ENCODE data around the gene IMMT. TPM values are rescaled to one million over a fixed set of nuclear protein-coding genes. Genes with fewer than 3 reads are reported as not detected.

Gene IMMT
- total RNA-seq, 8 experiments from 2014 or later = 55.7 to 137 (median 72.7) TPM

DNA sequence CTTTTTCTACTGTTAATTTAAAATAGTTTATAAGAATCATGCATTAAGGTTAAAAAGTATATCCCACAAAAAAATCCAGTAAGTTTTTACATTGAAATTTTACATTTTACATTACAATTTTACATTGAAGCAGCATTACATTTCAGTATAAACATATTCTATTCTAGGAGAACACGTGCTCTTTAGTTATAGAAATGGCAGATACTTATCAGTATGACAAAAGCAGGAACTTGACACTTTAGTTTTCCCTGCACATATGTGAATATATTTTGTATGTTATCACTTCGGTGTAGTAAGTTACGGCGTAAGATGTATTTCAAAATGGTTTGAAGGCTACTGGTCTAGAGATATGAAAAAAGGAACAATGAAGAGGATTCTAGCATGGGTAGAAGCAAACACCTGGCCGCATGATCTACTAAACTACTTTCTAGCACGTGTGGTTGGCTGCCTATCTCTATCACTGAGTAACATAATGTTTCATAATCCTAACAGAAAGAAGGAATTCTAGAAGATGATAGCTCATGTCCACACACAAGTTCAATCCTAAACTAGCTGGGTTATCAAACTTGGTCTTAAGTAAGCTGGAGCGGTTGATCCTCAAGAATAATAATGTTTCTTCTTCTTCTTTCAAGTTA, 5.4 kb downstream of the IMMT start:
- no peak overlapping the region for H3K4me3 ChIP-seq
- peaks cover 6 to 8% of the 10 kb centered on the region in 2 donors for H3K4me1 ChIP-seq (replicated peaks in 1 of 2)
- no peak overlapping the region for H3K27ac ChIP-seq
- in situ Hi-C loops (cut with MboI; ENCODE audit: low pct_unique_long_range_greater_than_20kb in 2 of 9, low sequenced_read_pairs in 9 of 9, unreplicated experiment in 9 of 9) = no loop called here
- no peak for ATAC-seq (replicated peaks in 6 of 8)
- 77 to 100% (median 95%) methylated on average over 3 to 7 of the region's 7 CpGs for WGBS, 10 experiments

DNA sequence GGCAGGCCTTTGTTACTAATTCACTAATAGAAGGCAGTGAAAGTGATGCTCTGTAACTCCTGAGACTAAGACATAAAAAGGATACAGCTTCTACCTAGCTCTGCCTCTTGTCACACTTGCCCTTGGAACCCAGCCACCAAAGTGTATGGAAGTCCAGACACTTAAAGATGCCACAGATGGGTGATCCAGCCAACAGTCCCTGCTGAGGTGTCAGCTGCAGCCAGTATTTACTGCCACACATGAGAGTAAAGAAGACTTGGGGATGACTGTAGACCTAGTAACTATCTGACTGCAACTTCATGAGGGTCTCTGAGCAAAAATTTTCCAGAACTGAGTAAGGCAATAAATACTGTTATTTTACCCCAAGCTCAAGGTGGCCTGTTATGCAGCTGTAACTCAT, 8.8 kb downstream of the IMMT start:
- Histone ChIP-seq H3K4me3 (no peak overlapping the region), H3K4me1 (replicated peaks in 1 of 2) (no peaks in the 10 kb centered on the region), H3K27ac (no peak overlapping the region)
- in situ Hi-C loops (cut with MboI; ENCODE audit: low pct_unique_long_range_greater_than_20kb in 2 of 9, low sequenced_read_pairs in 9 of 9, unreplicated experiment in 9 of 9) = no loop called here
- peak in 1 of 8 experiments; percentile 4 for ATAC-seq (replicated peaks in 6 of 8)

DNA sequence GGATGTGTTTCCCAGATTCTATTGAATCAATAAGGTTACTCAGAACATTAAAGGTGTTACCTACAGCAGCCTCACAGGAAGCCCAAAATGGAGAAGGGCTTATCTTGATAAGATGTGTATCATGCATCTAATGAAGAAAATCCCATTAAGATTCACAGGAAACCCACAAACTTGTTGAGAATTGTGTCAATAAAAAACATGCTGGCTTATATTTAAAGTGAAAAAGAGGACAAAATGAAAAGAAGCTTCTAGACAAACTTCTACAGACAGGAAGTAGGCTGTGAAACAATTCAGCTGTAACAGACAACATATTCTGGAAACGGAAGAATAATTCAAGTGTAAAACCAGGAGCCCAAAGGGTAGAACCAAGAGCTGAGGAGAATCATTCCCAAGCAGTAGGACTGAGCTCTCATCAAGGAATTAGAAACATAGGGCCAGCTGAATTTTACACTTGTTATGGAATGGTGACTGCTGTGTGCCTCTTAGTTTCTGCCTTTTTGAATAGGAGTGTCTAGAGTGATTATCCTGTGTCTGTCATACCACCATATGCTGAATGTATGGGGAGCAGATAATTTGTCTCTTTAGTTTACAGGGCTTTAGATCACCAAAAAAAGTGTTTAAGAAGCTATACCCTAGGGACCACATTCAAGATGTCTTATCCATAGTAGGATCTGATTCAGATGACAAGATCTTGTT, 9.6 kb downstream of the IMMT start:
- peak in 1 of 8 experiments; percentile 20 for ATAC-seq (replicated peaks in 6 of 8)
- WGBS, 10 experiments = 0 to 100% (median 83%) methylated on average over 1 of the region's 1 CpG; no CpG with 5 or more reads in 3 of the 10 experiments

DNA sequence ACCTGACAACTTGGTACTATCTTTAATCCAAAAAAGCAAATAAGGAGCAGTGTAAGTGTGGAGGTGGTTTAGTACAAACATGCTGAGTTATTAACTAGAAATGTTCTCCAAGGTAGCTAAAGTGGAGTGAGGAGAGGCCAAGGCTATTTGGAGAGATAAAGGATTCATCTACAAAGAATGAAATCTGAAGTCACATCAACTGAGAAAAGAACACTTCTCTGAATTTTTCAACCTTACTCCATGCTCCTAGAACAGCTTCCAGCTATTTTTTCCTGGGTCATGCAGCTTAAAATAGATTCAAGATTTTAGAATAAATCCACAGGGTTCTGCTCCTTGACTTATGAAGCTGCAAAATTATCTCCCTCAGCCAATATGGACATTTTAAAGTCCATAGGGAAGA, 18.7 kb downstream of the IMMT start:
- in situ Hi-C loops (cut with MboI; ENCODE audit: low pct_unique_long_range_greater_than_20kb in 2 of 9, low sequenced_read_pairs in 9 of 9, unreplicated experiment in 9 of 9) = no loop called here
- peak in 1 of 8 experiments; percentile 58 for ATAC-seq (replicated peaks in 6 of 8)
- no peak overlapping the region for H3K27ac ChIP-seq

More for the DNA sequence above, 9.6 kb downstream of the IMMT start:
- H3K27ac ChIP-seq = no peak overlapping the region
- H3K4me3 ChIP-seq = no peak overlapping the region
- in situ Hi-C loops (cut with MboI; ENCODE audit: low pct_unique_long_range_greater_than_20kb in 2 of 9, low sequenced_read_pairs in 9 of 9, unreplicated experiment in 9 of 9) = no loop called here
- H3K4me1 ChIP-seq (replicated peaks in 1 of 2) = no peaks in the 10 kb centered on the region

DNA sequence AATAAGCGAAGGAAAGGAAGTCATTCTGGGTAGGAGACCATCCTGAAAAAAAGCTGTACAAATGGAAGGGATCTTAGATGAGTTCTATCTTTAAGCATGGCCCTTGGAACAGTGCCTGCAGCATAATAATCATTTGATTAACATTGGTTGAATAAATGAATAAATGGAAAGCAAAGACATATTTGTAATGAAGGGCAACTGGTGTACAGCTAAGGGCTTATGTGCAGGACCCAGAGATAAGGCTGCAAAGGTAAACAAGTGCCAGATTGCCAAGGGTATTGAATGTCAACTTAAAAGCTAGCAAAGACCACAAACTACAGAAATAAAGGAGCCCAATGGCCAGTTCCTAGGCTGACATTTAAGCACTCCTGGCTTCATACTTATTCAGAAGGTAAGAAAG, 19.4 kb downstream of the IMMT start:
- WGBS, 10 experiments = 53 to 100% (median 87%) methylated on average over 1 of the region's 1 CpG
- peak in 3 of 8 experiments; percentile 23 to 93 (median 71) for ATAC-seq (replicated peaks in 6 of 8)
- in situ Hi-C loops (cut with MboI; ENCODE audit: low pct_unique_long_range_greater_than_20kb in 2 of 9, low sequenced_read_pairs in 9 of 9, unreplicated experiment in 9 of 9) = no loop called here

More for the DNA sequence above, 18.7 kb downstream of the IMMT start:
- H3K4me3 ChIP-seq = no peak overlapping the region
- H3K4me1 ChIP-seq (replicated peaks in 1 of 2) = no peaks in the 10 kb centered on the region

DNA sequence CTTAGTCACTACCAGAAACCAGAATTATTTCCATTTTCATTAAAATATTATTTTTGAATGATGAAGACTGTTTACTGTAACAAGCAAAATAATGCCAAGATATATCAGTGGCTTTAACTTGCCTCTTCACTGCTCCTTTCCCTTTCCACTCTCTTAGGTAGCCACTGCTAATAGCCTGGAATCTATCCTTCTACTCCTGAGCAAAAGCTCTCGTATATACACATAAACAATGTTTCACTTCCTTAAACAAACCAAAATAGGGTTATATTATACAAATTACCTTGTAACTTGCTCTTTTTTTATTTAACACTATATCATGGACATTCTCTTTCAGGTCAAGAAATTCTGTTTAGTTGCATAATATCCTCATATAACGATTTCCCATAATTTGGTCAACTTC, 20.8 kb downstream of the IMMT start:
- WGBS, 10 experiments = 52 to 100% (median 89%) methylated on average over 1 to 2 of the region's 2 CpGs; no CpG with 5 or more reads in 1 of the 10 experiments
- no peak for ATAC-seq (replicated peaks in 6 of 8)
- in situ Hi-C loops (cut with MboI; ENCODE audit: low pct_unique_long_range_greater_than_20kb in 2 of 9, low sequenced_read_pairs in 9 of 9, unreplicated experiment in 9 of 9) = no loop called here

More for the DNA sequence above, 19.4 kb downstream of the IMMT start:
- no peaks in the 10 kb centered on the region for H3K4me1 ChIP-seq (replicated peaks in 1 of 2)
- H3K27ac ChIP-seq = no peak overlapping the region
- no peak overlapping the region for H3K4me3 ChIP-seq

DNA sequence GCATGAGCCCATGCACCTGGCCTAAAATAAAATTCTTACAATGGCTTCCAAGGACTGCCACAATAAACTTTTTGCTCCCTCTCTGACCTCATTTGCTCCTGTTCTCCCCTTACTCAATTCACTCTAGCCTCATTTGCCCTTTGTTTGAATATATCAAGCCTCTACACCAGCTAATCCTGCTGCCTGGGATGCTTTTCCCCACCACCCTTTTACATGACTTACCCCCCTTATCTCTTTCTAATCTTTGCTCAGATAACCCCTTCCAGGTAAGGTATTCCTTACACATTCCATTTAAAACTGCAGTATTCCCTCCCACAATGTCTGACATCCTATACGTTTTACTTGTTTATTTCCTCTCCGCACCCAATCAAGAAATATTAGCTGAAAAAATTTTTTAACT, 22.7 kb downstream of the IMMT start:
- no peak for ATAC-seq (replicated peaks in 6 of 8)
- no peak overlapping the region for H3K27ac ChIP-seq
- in situ Hi-C loops (cut with MboI; ENCODE audit: low pct_unique_long_range_greater_than_20kb in 2 of 9, low sequenced_read_pairs in 9 of 9, unreplicated experiment in 9 of 9) = no loop called here
- WGBS, 10 experiments = 70 to 100% (median 100%) methylated on average over 1 to 2 of the region's 2 CpGs; no CpG with 5 or more reads in 1 of the 10 experiments
- H3K4me1 ChIP-seq (replicated peaks in 1 of 2) = no peaks in the 10 kb centered on the region
- no peak overlapping the region for H3K4me3 ChIP-seq

More for the DNA sequence above, 20.8 kb downstream of the IMMT start:
- no peak overlapping the region for H3K27ac ChIP-seq
- H3K4me3 ChIP-seq = no peak overlapping the region
- no peaks in the 10 kb centered on the region for H3K4me1 ChIP-seq (replicated peaks in 1 of 2)

DNA sequence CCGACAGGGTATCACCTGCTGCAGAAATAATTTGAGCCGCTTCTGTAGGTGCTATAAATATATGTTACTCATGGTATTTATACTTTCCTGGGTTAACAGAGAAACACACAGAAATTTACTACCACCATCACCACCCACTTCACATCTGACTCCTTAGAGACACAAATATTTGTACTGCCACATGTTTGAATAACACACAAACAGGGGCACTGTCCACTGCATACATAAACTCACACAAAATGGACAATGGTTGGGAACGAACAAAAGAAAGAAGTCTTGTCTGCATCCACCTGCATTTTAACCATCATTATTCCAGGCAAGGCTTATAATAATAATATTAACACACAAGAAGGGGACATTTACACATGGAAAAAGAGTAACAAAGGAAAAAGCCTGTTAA, 24.0 kb downstream of the IMMT start:
- 60 to 100% (median 91%) methylated on average over 1 to 3 of the region's 3 CpGs; no CpG with 5 or more reads in 1 of the 10 experiments for WGBS, 10 experiments
- Histone ChIP-seq H3K4me1 (replicated peaks in 1 of 2) (no peaks in the 10 kb centered on the region), H3K27ac (no peak overlapping the region), H3K4me3 (no peak overlapping the region)
- peak in 1 of 8 experiments; percentile 54 for ATAC-seq (replicated peaks in 6 of 8)
- in situ Hi-C loops (cut with MboI; ENCODE audit: low pct_unique_long_range_greater_than_20kb in 2 of 9, low sequenced_read_pairs in 9 of 9, unreplicated experiment in 9 of 9) = no loop called here

DNA sequence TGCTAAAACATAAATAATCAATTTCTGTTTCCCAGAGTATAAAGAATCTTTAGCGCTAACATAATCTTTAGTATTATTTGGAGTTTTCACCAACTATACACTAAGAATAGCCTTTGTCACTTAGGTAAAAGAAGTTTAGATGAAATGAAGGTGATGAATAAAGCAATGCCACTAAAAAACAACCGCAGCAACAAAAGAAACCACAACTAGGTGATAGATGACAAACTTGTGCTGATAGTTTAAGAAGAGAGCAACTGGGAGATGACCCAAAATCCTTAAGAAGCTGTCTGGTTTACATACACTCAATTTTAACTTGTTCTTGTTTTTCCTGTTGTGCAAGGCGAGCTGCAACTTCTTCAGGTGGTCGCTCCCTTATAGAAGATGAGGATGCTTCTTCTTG, 24.8 kb downstream of the IMMT start:
- in situ Hi-C loops (cut with MboI; ENCODE audit: low pct_unique_long_range_greater_than_20kb in 2 of 9, low sequenced_read_pairs in 9 of 9, unreplicated experiment in 9 of 9) = no loop called here
- Histone ChIP-seq H3K4me1 (replicated peaks in 1 of 2) (no peaks in the 10 kb centered on the region), H3K27ac (no peak overlapping the region), H3K4me3 (no peak overlapping the region)
- no peak for ATAC-seq (replicated peaks in 6 of 8)
- WGBS, 10 experiments = 80 to 100% (median 95%) methylated on average over 1 to 4 of the region's 4 CpGs

DNA sequence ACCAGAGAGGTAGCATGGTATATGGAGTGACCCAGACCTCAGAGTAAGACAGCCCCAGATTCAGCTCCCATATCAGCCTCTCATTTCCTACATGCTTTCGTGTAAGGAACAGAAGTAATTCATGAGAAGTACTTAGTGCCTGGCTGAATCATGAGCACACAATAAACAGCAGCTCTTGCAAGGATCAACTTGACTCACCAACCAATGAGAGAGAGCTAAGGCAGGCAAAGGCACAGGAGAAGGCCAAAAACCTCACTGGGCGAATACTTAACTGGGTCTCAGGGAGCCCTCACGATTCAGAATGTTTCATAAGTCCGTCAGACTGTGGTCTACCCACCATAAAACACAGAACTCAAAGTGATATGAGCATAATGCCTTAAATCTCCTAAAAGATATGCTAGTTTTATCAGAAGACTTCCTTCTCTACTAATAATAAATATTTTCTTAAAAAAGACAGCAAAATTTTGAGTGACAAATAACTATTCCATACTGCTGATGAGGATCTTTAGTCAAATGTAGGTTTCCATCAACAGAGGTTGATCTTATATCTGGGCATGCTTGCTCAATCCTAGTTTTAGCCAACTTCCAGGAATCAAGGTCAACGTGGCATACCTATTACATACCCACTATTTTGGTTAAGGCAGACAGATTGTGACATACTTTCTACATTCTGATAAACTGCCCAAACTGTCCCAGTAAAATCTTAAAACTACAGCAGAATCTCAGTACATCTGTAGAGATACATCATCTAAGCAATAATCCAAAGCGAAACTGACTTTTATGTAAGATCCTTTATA, 34.9 kb downstream of the IMMT start:
- Histone ChIP-seq H3K4me1 (replicated peaks in 1 of 2) (no peaks in the 10 kb centered on the region), H3K4me3 (no peak overlapping the region), H3K27ac (no peak overlapping the region)
- 89 to 100% (median 100%) methylated on average over 1 to 5 of the region's 6 CpGs; no CpG with 5 or more reads in 1 of the 10 experiments for WGBS, 10 experiments
- in situ Hi-C loops (cut with MboI; ENCODE audit: low pct_unique_long_range_greater_than_20kb in 2 of 9, low sequenced_read_pairs in 9 of 9, unreplicated experiment in 9 of 9) = no loop called here
- ATAC-seq (replicated peaks in 6 of 8) = no peak

DNA sequence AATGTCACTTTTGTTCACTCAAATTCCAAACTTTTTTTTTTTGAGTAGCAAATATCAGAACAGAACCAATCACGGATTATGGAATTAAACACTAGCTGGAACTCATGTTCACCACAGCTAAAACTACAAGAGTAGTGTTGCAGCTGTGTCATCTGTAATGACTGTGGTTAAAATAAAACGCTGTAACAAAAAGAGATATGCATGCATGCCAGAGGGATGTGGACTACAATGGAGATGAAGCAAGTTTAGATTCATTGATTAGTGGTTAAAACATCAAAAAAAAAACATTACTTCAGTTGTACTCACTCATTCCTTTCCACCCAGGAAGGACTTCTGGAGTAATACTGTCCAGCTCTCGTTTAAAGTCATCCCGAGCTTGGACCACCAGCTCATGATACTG, 37.0 kb downstream of the IMMT start:
- Histone ChIP-seq H3K4me3 (no peak overlapping the region), H3K27ac (no peak overlapping the region), H3K4me1 (replicated peaks in 1 of 2) (no peaks in the 10 kb centered on the region)
- WGBS, 10 experiments = 63 to 100% (median 93%) methylated on average over 2 to 4 of the region's 4 CpGs; no CpG with 5 or more reads in 1 of the 10 experiments
- no peak for ATAC-seq (replicated peaks in 6 of 8)
- in situ Hi-C loops (cut with MboI; ENCODE audit: low pct_unique_long_range_greater_than_20kb in 2 of 9, low sequenced_read_pairs in 9 of 9, unreplicated experiment in 9 of 9) = no loop called here

DNA sequence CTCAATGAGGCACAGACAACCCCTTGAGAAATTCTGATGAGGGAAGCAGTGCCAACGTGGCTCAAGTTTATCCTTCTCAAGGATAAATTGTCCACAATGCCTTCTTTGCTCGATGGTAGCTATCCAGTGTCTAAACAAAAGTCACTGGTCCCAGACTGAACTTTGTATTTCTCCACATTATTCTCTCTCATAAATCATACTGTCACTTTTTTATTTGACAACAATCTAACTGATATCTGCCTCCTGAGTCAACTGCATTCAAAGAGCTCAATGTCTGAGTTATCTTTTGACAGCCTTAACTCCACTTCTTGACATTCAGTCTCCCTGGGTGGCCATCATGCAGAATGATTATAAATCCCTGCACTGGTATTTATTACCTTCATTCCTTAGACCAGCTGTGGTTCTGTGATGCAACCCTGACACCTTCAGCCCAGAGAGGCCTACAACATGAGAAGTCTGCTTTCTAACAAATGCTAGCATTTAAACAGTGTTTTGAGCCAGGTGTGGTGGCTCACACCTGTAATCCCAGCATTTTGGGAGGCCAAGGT, 38.2 kb downstream of the IMMT start:
- in situ Hi-C loops (cut with MboI; ENCODE audit: low pct_unique_long_range_greater_than_20kb in 2 of 9, low sequenced_read_pairs in 9 of 9, unreplicated experiment in 9 of 9) = no loop called here
- H3K4me3 ChIP-seq = no peak overlapping the region
- no peaks in the 10 kb centered on the region for H3K4me1 ChIP-seq (replicated peaks in 1 of 2)
- WGBS, 10 experiments = 80 to 100% (median 94%) methylated on average over 1 to 2 of the region's 2 CpGs; no CpG with 5 or more reads in 3 of the 10 experiments
- no peak for ATAC-seq (replicated peaks in 6 of 8)
- no peak overlapping the region for H3K27ac ChIP-seq

DNA sequence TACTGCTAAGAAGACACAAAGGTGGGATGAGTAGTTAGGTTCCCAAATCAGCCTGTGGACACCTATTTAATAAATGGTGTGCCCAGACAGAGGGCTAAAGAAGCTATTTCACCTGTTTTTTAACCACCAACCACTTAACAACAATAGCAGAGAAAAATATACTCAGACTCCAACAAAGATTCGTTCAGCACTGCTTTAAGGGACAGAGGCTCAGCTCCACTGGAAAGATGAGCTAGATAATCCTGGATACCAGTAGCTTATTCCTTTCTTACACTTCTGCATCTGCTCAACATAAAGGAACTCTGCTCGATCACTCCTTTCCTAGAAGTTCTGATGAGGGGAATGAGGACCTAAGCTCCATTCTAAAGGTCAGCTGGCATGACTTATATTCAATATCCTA, 44.8 kb downstream of the IMMT start:
- H3K4me1 ChIP-seq (replicated peaks in 1 of 2) = no peaks in the 10 kb centered on the region
- no peak overlapping the region for H3K4me3 ChIP-seq
- no peak for ATAC-seq (replicated peaks in 6 of 8)
- in situ Hi-C loops (cut with MboI; ENCODE audit: low pct_unique_long_range_greater_than_20kb in 2 of 9, low sequenced_read_pairs in 9 of 9, unreplicated experiment in 9 of 9) = no loop called here
- 83 to 100% (median 100%) methylated on average over 1 to 2 of the region's 2 CpGs; no CpG with 5 or more reads in 5 of the 10 experiments for WGBS, 10 experiments
- no peak overlapping the region for H3K27ac ChIP-seq

All from motor neuron (in vitro differentiated cells).